AG08395 (cell line): ENCODE measurements around the gene ATP1A1.

Experiments
- DNase-seq: peaks from one replicate; pipeline ENCODE4 v3.0.0; 2012; ENCODE audit warnings: mixed read lengths, low spot score

The ATP1A1 gene

GRCh38 chr1:116345011-116345410, 28.0 kb upstream of the ATP1A1 start:
- DNase-seq: no peak

GRCh38 chr1:116345843-116346242, 27.2 kb upstream of the ATP1A1 start:
- DNase-seq: no peak

GRCh38 chr1:116346943-116347673, 25.9 kb upstream of the ATP1A1 start:
- DNase-seq: no peak

GRCh38 chr1:116347696-116348095, 25.3 kb upstream of the ATP1A1 start:
- no peak for DNase-seq

- DNase-seq: no peak
These were observed 22.9 kb upstream of the ATP1A1 start for GRCh38 chr1:116350097-116350645.

GRCh38 chr1:116351914-116352313, 21.1 kb upstream of the ATP1A1 start:
- no peak for DNase-seq

- no peak for DNase-seq
These were observed 20.7 kb upstream of the ATP1A1 start for GRCh38 chr1:116352349-116352813.

GRCh38 chr1:116353155-116353554, 19.9 kb upstream of the ATP1A1 start:
- no peak for DNase-seq

GRCh38 chr1:116356067-116356466, 17.0 kb upstream of the ATP1A1 start:
- no peak for DNase-seq

- peak; percentile 24 for DNase-seq
These were observed 16.4 kb upstream of the ATP1A1 start for GRCh38 chr1:116356673-116357072.

GRCh38 chr1:116357487-116357886, 15.6 kb upstream of the ATP1A1 start:
- DNase-seq: no peak

- DNase-seq: no peak
These were observed 13.8 kb upstream of the ATP1A1 start for GRCh38 chr1:116359060-116359830.

GRCh38 chr1:116359871-116360270, 13.2 kb upstream of the ATP1A1 start:
- DNase-seq: no peak

GRCh38 chr1:116360429-116361173, 12.4 kb upstream of the ATP1A1 start:
- DNase-seq: peak; percentile 35

- no peak for DNase-seq
These were observed 11.4 kb upstream of the ATP1A1 start for GRCh38 chr1:116361648-116362047.

- DNase-seq: no peak
These were observed 11.0 kb upstream of the ATP1A1 start for GRCh38 chr1:116362050-116362449.

- DNase-seq: no peak
These were observed 7.7 kb upstream of the ATP1A1 start for GRCh38 chr1:116365353-116365780.

- no peak for DNase-seq
These were observed 7.2 kb upstream of the ATP1A1 start for GRCh38 chr1:116365857-116366256.

- no peak for DNase-seq
These were observed 5.6 kb upstream of the ATP1A1 start for GRCh38 chr1:116367256-116367945.

- no peak for DNase-seq
These were observed 4.8 kb upstream of the ATP1A1 start for GRCh38 chr1:116368241-116368640.

- DNase-seq: no peak
These were observed 2.9 kb upstream of the ATP1A1 start for GRCh38 chr1:116370181-116370580.

GRCh38 chr1:116371752-116372151, 1.3 kb upstream of the ATP1A1 start:
- no peak for DNase-seq
